NB4 (cell line): Measurements from ENCODE around the gene XCR1.

Experiments used
- DNase-seq: peaks from one replicate; pipeline ENCODE4 v3.0.0; 2010; ENCODE audit warnings: low read depth
- H3K4me3 ChIP-seq: one replicate; pipeline ENCODE4 v1.5.1; 2011; ENCODE audit warnings: mild to moderate bottlenecking, low read depth, low read length, moderate library complexity
- CTCF ChIP-seq: IDR thresholded peaks from one replicate; pipeline ENCODE4 v1.5.1; 2012; ENCODE audit warnings: low read depth, low read length
- MYC ChIP-seq: IDR thresholded peaks from 2 replicates; pipeline ENCODE4 v1.6.1; 2011; ENCODE audit warnings: low read depth, low read length
- POLR2A ChIP-seq: IDR thresholded peaks from 2 replicates; pipeline ENCODE4 v1.6.1; 2011; ENCODE audit warnings: mild to moderate bottlenecking; ENCODE audit not compliant: insufficient read length; ENCODE audit errors: extremely low read depth
- TF ChIP-seq, protein P1 (sequence below): IDR thresholded peaks from 2 replicates; pipeline ENCODE4 v1.6.1; 2011; ENCODE audit warnings: low read depth, low read length

XCR1 gene

GRCh38 chr3:45969116-45969515 is 58.2 kb downstream of the XCR1 start:
- H3K4me3 ChIP-seq: no peak overlapping the region
- TF ChIP-seq MYC (no peak), POLR2A (no peak), CTCF (no peak)
- TF ChIP-seq, protein P1, sequence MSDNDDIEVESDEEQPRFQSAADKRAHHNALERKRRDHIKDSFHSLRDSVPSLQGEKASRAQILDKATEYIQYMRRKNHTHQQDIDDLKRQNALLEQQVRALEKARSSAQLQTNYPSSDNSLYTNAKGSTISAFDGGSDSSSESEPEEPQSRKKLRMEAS: no peak
- DNase-seq: no peak

GRCh38 chr3:45968706-45969105 is 58.6 kb downstream of the XCR1 start:
- DNase-seq: no peak
- TF ChIP-seq, protein P1: no peak
- no peak for TF ChIP-seq CTCF
- TF ChIP-seq POLR2A: no peak
- no peak for TF ChIP-seq MYC
- H3K4me3 ChIP-seq: no peak overlapping the region

- TF ChIP-seq CTCF: no peak
- no peak for TF ChIP-seq MYC
- TF ChIP-seq, protein P1: no peak
- no peak for TF ChIP-seq POLR2A
- H3K4me3 ChIP-seq: no peak overlapping the region
- DNase-seq: no peak
Observed at GRCh38 chr3:45968149-45968548, 59.1 kb downstream of the XCR1 start.

GRCh38 chr3:45967724-45968123 is 59.6 kb downstream of the XCR1 start:
- TF ChIP-seq POLR2A (no peak), CTCF (no peak), MYC (no peak)
- no peak for DNase-seq
- H3K4me3 ChIP-seq: no peak overlapping the region
